ENCODE results near the gene NEU1.

DNA sequence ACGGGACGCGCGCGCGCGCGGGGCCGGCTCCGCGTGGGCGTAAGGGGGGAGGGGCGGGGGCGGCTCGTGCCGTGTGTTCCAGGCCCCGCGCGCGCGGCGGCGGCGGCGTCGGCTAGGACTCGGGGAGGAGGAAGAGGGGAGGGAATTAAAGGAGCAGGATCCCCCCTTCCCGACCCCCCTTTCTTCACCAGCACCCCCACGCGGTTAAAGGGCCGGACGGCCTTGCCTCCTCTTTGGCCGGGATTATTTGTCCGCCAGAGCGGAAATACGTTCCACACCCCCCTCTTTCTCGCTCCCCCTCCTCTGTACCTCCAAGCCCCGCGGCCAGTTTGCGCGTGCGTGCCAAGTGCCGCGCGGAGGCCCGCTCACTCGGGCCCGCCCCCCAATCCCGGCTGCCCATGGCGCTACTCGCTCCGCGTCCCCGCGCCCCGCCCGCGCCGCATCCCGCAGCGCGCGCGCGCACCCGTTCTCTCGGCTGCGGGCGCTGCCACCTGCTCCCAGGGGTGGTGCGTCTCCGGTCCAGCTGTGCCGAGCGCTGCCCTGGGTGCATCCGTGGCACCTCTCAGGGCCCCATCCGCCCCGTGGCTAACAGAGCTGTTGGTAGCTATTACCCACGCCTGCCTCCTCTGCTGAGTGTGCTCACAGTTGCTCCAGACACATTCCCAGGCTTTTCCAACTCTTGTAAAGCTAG, 39.5 kb upstream of the NEU1 start, which contains the start of gene ZBTB12:
- TF ChIP-seq EP300 (IDR thresholded peaks at IDR 0.05) = no peak
- TF ChIP-seq, protein P1, sequence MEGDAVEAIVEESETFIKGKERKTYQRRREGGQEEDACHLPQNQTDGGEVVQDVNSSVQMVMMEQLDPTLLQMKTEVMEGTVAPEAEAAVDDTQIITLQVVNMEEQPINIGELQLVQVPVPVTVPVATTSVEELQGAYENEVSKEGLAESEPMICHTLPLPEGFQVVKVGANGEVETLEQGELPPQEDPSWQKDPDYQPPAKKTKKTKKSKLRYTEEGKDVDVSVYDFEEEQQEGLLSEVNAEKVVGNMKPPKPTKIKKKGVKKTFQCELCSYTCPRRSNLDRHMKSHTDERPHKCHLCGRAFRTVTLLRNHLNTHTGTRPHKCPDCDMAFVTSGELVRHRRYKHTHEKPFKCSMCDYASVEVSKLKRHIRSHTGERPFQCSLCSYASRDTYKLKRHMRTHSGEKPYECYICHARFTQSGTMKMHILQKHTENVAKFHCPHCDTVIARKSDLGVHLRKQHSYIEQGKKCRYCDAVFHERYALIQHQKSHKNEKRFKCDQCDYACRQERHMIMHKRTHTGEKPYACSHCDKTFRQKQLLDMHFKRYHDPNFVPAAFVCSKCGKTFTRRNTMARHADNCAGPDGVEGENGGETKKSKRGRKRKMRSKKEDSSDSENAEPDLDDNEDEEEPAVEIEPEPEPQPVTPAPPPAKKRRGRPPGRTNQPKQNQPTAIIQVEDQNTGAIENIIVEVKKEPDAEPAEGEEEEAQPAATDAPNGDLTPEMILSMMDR (IDR thresholded peaks at IDR 0.05) = peak in 2 of 3 donors; percentile 5 to 13

All from ovary (tissue), 3 donors.